GM23248 (cell line): Measurements from ENCODE around the gene RAD54L2. TPM values are rescaled to one million over a fixed set of nuclear protein-coding genes. Genes with fewer than 3 reads are reported as not detected.
"Not testable (repeated sequence)": the region's sequence is repeated elsewhere in the genome, so short reads cannot be mapped to it uniquely, and the experiment has no call there.

Source experiments
- DNase-seq: peaks from one replicate; pipeline ENCODE4 v3.0.0-alpha.2; 2015
- H2AFZ ChIP-seq: fragments of 200-600 bp; sonication (generic); 2 replicates; pipeline ENCODE4 v1.6.1; 2016; ENCODE audit warnings: antibody characterized with exemption
- H3F3A ChIP-seq: fragments of 200-600 bp; sonication (generic); 2 replicates; pipeline ENCODE4 v1.6.1; 2016; ENCODE audit warnings: mild to moderate bottlenecking, antibody characterized with exemption, mixed run types; ENCODE audit not compliant: insufficient read depth
- H3K27ac ChIP-seq: fragments of 200-600 bp; sonication (generic); 2 replicates; pipeline ENCODE4 v1.5.1; 2016; ENCODE audit warnings: mild to moderate bottlenecking
- H3K27me3 ChIP-seq: fragments of 200-600 bp; sonication (generic); replicated peaks from 2 replicates; pipeline ENCODE4 v1.6.1; 2016; ENCODE audit warnings: mild to moderate bottlenecking; ENCODE audit not compliant: insufficient read depth
- H3K36me3 ChIP-seq: fragments of 200-600 bp; sonication (generic); 2 replicates; pipeline ENCODE4 v1.6.1; 2016; ENCODE audit warnings: low read depth, mild to moderate bottlenecking
- H3K4me1 ChIP-seq: fragments of 200-600 bp; sonication (generic); 2 replicates; pipeline ENCODE4 v1.6.1; 2016; ENCODE audit warnings: mild to moderate bottlenecking; ENCODE audit not compliant: insufficient read depth
- H3K4me2 ChIP-seq: fragments of 200-600 bp; sonication (generic); one replicate; pipeline ENCODE4 v1.6.1; 2016; ENCODE audit warnings: mild to moderate bottlenecking; ENCODE audit not compliant: unreplicated experiment
- H3K4me3 ChIP-seq: fragments of 200-600 bp; sonication (generic); 2 replicates; pipeline ENCODE4 v1.5.1; 2016; ENCODE audit warnings: mild to moderate bottlenecking
- H3K79me2 ChIP-seq: fragments of 200-600 bp; sonication (generic); 2 replicates; pipeline ENCODE4 v1.6.1; 2016; ENCODE audit warnings: mild to moderate bottlenecking; ENCODE audit not compliant: insufficient read depth
- H3K9ac ChIP-seq: fragments of 200-600 bp; sonication (generic); 2 replicates; pipeline ENCODE4 v1.6.1; 2016; ENCODE audit warnings: mild to moderate bottlenecking
- H3K9me2 ChIP-seq: fragments of 200-600 bp; sonication (generic); 2 replicates; pipeline ENCODE4 v1.6.1; 2016; ENCODE audit warnings: mixed run types, mild to moderate bottlenecking, moderate library complexity; ENCODE audit not compliant: insufficient read depth
- H3K9me3 ChIP-seq: fragments of 200-600 bp; sonication (generic); one replicate; pipeline ENCODE4 v1.6.1; 2017; ENCODE audit warnings: low read depth
- H4K20me1 ChIP-seq: fragments of 200-600 bp; sonication (generic); 2 replicates; pipeline ENCODE4 v1.6.0; 2016; ENCODE audit not compliant: insufficient read depth
- EZH2 ChIP-seq: fragments of 200-600 bp; sonication (generic); IDR thresholded peaks from 2 replicates; pipeline ENCODE4 v1.6.1; 2018; ENCODE audit warnings: antibody characterized with exemption, mild to moderate bottlenecking; ENCODE audit not compliant: insufficient read depth, poor library complexity, severe bottlenecking
- EZH2phosphoT487 ChIP-seq: fragments of 200-600 bp; sonication (generic); IDR thresholded peaks from 2 replicates; pipeline ENCODE4 v1.6.1; 2018; ENCODE audit warnings: antibody characterized with exemption, moderate library complexity, mild to moderate bottlenecking, low read depth; ENCODE audit not compliant: insufficient read depth
- WGBS, 2 experiments: methylation state at CpG; one replicate each; pipeline ENCODE4 v1.1.6; 2015 to 2017; ENCODE audit warnings: low lambda C conversion rate in 2 of 2, low coverage in 1 of 2; ENCODE audit errors: missing lambda C conversion rate in 2 of 2; 5-methylcytosine and 5-hydroxymethylcytosine counted together
- in situ Hi-C: fragments of 300-500 bp; cut with MboI; formaldehyde crosslinking; loops from 2 replicates; pipeline ENCODE4 v1.15.0; 2020
- polyA plus RNA-seq: library from polyadenylated mRNA; unstranded; fragments of >200 nt; fragmentation: Nextera tagmentation; extraction: Ambion mirVana; gene quantifications from 2 replicates; pipeline ENCODE4 v1.2.1, GENCODE V29; 2016
- total RNA-seq: library from RNA; depleted of rRNA; stranded (reverse); fragments of >200 nt; shearing (Covaris generic); gene quantifications from 2 replicates; pipeline ENCODE4 v1.2.3, GENCODE V29; 2014

RAD54L2 gene
- total and polyA plus RNA-seq, 2 experiments from 2014 or later = 9.2 to 14.2 TPM

DNA sequence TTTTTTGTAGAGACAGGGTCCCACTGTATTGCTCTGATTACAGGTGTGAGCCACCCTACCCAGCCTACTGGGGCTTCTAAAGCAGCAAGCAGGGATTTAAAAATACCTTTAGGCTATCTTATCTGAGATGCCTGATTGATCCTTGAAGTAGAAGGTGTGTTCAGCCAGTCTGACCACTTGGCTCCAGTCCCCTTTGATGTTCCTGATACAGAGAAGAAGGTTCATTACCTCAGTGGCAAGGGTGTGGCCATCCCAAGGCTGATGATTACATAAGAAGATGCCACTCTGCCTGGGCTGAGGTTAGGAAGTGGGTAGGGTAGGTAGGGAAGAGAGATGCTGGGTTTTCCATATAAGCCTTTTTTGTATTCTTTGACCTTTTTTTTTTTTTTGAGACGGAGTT lies 27.5 kb upstream of the RAD54L2 start:
- H3K9me2 ChIP-seq = no peaks in the 10 kb centered on the region
- H3K36me3 ChIP-seq = no peaks in the 10 kb centered on the region
- H4K20me1 ChIP-seq = no peaks in the 10 kb centered on the region
- H3F3A ChIP-seq = no peaks in the 10 kb centered on the region
- H3K79me2 ChIP-seq = no peaks in the 10 kb centered on the region
- no peak overlapping the region for H3K27ac ChIP-seq
- DNase-seq = no peak
- no peak overlapping the region for H3K4me2 ChIP-seq
- H2AFZ ChIP-seq = no peak overlapping the region
- TF ChIP-seq EZH2 = no peak
- TF ChIP-seq EZH2phosphoT487 = no peak
- no peaks in the 10 kb centered on the region for H3K4me1 ChIP-seq
- in situ Hi-C loops = no loop called here
- no peak overlapping the region for H3K9ac ChIP-seq
- H3K9me3 ChIP-seq = no peaks in the 10 kb centered on the region
- WGBS, 2 experiments = 81 to 100% methylated on average over 1 of the region's 1 CpG
- H3K27me3 ChIP-seq = no peaks in the 10 kb centered on the region
- no peak overlapping the region for H3K4me3 ChIP-seq

DNA sequence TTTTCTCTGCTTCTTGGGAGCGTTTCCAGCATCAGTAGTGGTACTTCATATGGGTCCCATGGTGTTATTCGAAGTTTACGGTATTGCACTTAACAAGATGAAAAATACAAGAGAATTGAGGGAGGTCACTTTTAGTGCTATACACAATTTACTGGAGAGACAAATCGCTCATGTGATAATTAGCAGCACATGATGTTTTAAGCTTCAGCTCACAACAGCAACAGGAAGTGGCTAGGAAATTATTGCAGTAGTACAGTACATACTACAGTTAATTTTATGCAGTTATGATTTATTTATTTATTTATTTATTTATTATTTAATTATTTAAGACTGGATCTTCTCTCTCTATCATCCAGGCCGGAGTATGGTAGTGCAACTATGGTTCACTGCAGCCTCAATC lies 24.3 kb upstream of the RAD54L2 start:
- WGBS, 2 experiments = 45% methylated on average over 5 of the region's 5 CpGs

GRCh38 chr3:51519848-51520247 lies 18.7 kb upstream of the RAD54L2 start:
- no peaks in the 10 kb centered on the region for H3K79me2 ChIP-seq
- H3K27ac ChIP-seq = no peak overlapping the region
- TF ChIP-seq EZH2 = no peak
- no peak for TF ChIP-seq EZH2phosphoT487
- no peak overlapping the region for H3K9ac ChIP-seq
- no peak overlapping the region for H2AFZ ChIP-seq
- no peaks in the 10 kb centered on the region for H3K9me2 ChIP-seq
- 63 to 64% methylated on average over 2 of the region's 2 CpGs for WGBS, 2 experiments
- no peaks in the 10 kb centered on the region for H3K4me1 ChIP-seq
- H3K4me3 ChIP-seq = no peak overlapping the region
- no peaks in the 10 kb centered on the region for H3F3A ChIP-seq
- no peak for DNase-seq
- H3K9me3 ChIP-seq = no peaks in the 10 kb centered on the region
- H3K4me2 ChIP-seq = no peak overlapping the region
- H4K20me1 ChIP-seq = no peaks in the 10 kb centered on the region
- no peaks in the 10 kb centered on the region for H3K27me3 ChIP-seq
- no peaks in the 10 kb centered on the region for H3K36me3 ChIP-seq
- in situ Hi-C loops = no loop called here

More for the DNA sequence above, 24.3 kb upstream of the RAD54L2 start:
- in situ Hi-C loops = no loop called here
- Histone ChIP-seq H4K20me1 (no peaks in the 10 kb centered on the region), H3K9ac (no peak overlapping the region), H3K27me3 (no peaks in the 10 kb centered on the region), H3K36me3 (no peaks in the 10 kb centered on the region), H3F3A (no peaks in the 10 kb centered on the region), H3K4me2 (no peak overlapping the region), H3K4me3 (no peak overlapping the region), H3K4me1 (no peaks in the 10 kb centered on the region), H3K79me2 (no peaks in the 10 kb centered on the region), H3K27ac (no peak overlapping the region), H2AFZ (no peak overlapping the region), H3K9me3 (no peaks in the 10 kb centered on the region), H3K9me2 (no peaks in the 10 kb centered on the region)
- DNase-seq = no peak
- no peak for TF ChIP-seq EZH2
- no peak for TF ChIP-seq EZH2phosphoT487

- H3K4me3 ChIP-seq, H3K27ac ChIP-seq, H3K36me3 ChIP-seq, in situ Hi-C loops, H3K4me1 ChIP-seq, H2AFZ ChIP-seq, H3K9me3 ChIP-seq, H3K9me2 ChIP-seq, H3K9ac ChIP-seq, DNase-seq, H3K27me3 ChIP-seq, H3K79me2 ChIP-seq, H3K4me2 ChIP-seq, H4K20me1 ChIP-seq, H3F3A ChIP-seq: not testable (repeated sequence)
- WGBS, 2 experiments = 50 to 53% methylated on average over 5 of the region's 5 CpGs
Measured at GRCh38 chr3:51520906-51521730, 17.4 kb upstream of the RAD54L2 start.
